HEK293 (cell line): Measurements from ENCODE around the gene HIF3A.

Experiments
- GFI1B ChIP-seq: fragments of 450-650 bp; formaldehyde crosslinking; IDR thresholded peaks from 2 replicates; pipeline ENCODE4 v1.5.1; 2016; ENCODE audit warnings: missing biosample characterization, missing genetic modification characterization
- IKZF3 ChIP-seq: fragments of 450-650 bp; IDR thresholded peaks from 2 replicates; pipeline ENCODE4 v1.5.0; 2018; ENCODE audit warnings: missing biosample characterization, mild to moderate bottlenecking, missing genetic modification characterization, moderate library complexity
- KLF1 ChIP-seq: fragments of 450-650 bp; formaldehyde crosslinking; IDR thresholded peaks from 2 replicates; pipeline ENCODE4 v1.5.1; 2016; ENCODE audit warnings: missing biosample characterization, missing genetic modification characterization
- KLF8 ChIP-seq: fragments of 450-650 bp; formaldehyde crosslinking; IDR thresholded peaks from 2 replicates; pipeline ENCODE4 v1.5.1; 2016; ENCODE audit warnings: missing biosample characterization, missing genetic modification characterization
- OVOL3 ChIP-seq: fragments of 450-650 bp; formaldehyde crosslinking; IDR thresholded peaks from 2 replicates; pipeline ENCODE4 v1.5.1; 2016; ENCODE audit warnings: missing biosample characterization, missing genetic modification characterization
- ZBTB48 ChIP-seq: fragments of 450-650 bp; formaldehyde crosslinking; IDR thresholded peaks from 2 replicates; pipeline ENCODE4 v1.5.1; 2016; ENCODE audit warnings: missing biosample characterization, missing genetic modification characterization
- ZBTB8A ChIP-seq: fragments of 450-650 bp; formaldehyde crosslinking; IDR thresholded peaks from 2 replicates; pipeline ENCODE4 v1.5.1; 2016; ENCODE audit warnings: missing biosample characterization, missing genetic modification characterization
- ZNF112 ChIP-seq: fragments of 450-650 bp; formaldehyde crosslinking; IDR thresholded peaks from 2 replicates; pipeline ENCODE4 v1.5.0; 2017; ENCODE audit warnings: missing biosample characterization, missing genetic modification characterization
- ZNF138 ChIP-seq: fragments of 450-650 bp; formaldehyde crosslinking; IDR thresholded peaks from 2 replicates; pipeline ENCODE4 v1.5.1; 2016; ENCODE audit warnings: missing biosample characterization, missing genetic modification characterization, borderline replicate concordance
- ZNF146 ChIP-seq: fragments of 450-650 bp; formaldehyde crosslinking; IDR thresholded peaks from 2 replicates; pipeline ENCODE4 v1.5.1; 2016; ENCODE audit warnings: missing biosample characterization, missing genetic modification characterization
- ZNF155 ChIP-seq: fragments of 450-650 bp; formaldehyde crosslinking; IDR thresholded peaks from 2 replicates; pipeline ENCODE4 v1.5.1; 2016; ENCODE audit warnings: missing biosample characterization, missing genetic modification characterization
- ZNF248 ChIP-seq: fragments of 450-650 bp; formaldehyde crosslinking; IDR thresholded peaks from 2 replicates; pipeline ENCODE4 v1.5.1; 2017; ENCODE audit warnings: missing biosample characterization, missing genetic modification characterization
- ZNF266 ChIP-seq: fragments of 450-650 bp; formaldehyde crosslinking; IDR thresholded peaks from 2 replicates; pipeline ENCODE4 v1.5.1; 2016; ENCODE audit warnings: missing biosample characterization, missing genetic modification characterization, low read depth
- ZNF354C ChIP-seq: fragments of 450-650 bp; formaldehyde crosslinking; IDR thresholded peaks from 2 replicates; pipeline ENCODE4 v1.5.1; 2016; ENCODE audit warnings: missing biosample characterization, missing genetic modification characterization, low read depth, borderline replicate concordance
- ZNF391 ChIP-seq: fragments of 450-650 bp; formaldehyde crosslinking; IDR thresholded peaks from 2 replicates; pipeline ENCODE4 v1.5.1; 2016; ENCODE audit warnings: low read depth, missing biosample characterization, missing genetic modification characterization, borderline replicate concordance
- ZNF426 ChIP-seq: fragments of 450-650 bp; formaldehyde crosslinking; IDR thresholded peaks from 2 replicates; pipeline ENCODE4 v1.5.1; 2017; ENCODE audit warnings: missing biosample characterization, missing genetic modification characterization, mild to moderate bottlenecking, inconsistent platforms, moderate library complexity
- ZNF555 ChIP-seq: fragments of 450-650 bp; formaldehyde crosslinking; conservative IDR thresholded peaks from 2 replicates; pipeline ENCODE4 v1.5.1; 2017; ENCODE audit warnings: missing biosample characterization, mild to moderate bottlenecking, missing genetic modification characterization, inconsistent platforms
- ZNF571 ChIP-seq: fragments of 450-650 bp; formaldehyde crosslinking; IDR thresholded peaks from 2 replicates; pipeline ENCODE4 v1.5.0; 2017; ENCODE audit warnings: missing biosample characterization, missing genetic modification characterization
- ZNF585B ChIP-seq: fragments of 450-650 bp; formaldehyde crosslinking; IDR thresholded peaks from 2 replicates; pipeline ENCODE4 v1.5.1; 2016; ENCODE audit warnings: missing biosample characterization, missing genetic modification characterization
- ZNF596 ChIP-seq: fragments of 450-650 bp; IDR thresholded peaks from 2 replicates; pipeline ENCODE4 v1.5.0; 2018; ENCODE audit warnings: missing biosample characterization, mild to moderate bottlenecking, missing genetic modification characterization, moderate library complexity
- ZNF701 ChIP-seq: fragments of 450-650 bp; formaldehyde crosslinking; IDR thresholded peaks from 2 replicates; pipeline ENCODE4 v1.5.1; 2016; ENCODE audit warnings: missing biosample characterization, missing genetic modification characterization
- ZNF791 ChIP-seq: fragments of 450-650 bp; formaldehyde crosslinking; IDR thresholded peaks from 2 replicates; pipeline ENCODE4 v1.5.1; 2016; ENCODE audit warnings: missing biosample characterization, missing genetic modification characterization
- ZSCAN16 ChIP-seq: fragments of 450-650 bp; formaldehyde crosslinking; IDR thresholded peaks from 2 replicates; pipeline ENCODE4 v1.5.1; 2016; ENCODE audit warnings: missing biosample characterization, missing genetic modification characterization
- TF ChIP-seq, protein P1 (sequence below): fragments of 450-650 bp; formaldehyde crosslinking; conservative IDR thresholded peaks from 2 replicates; pipeline ENCODE4 v1.5.1; 2016; ENCODE audit warnings: low read depth, missing biosample characterization, missing genetic modification characterization
- TF ChIP-seq, protein P2 (sequence below): fragments of 450-650 bp; formaldehyde crosslinking; IDR thresholded peaks from 2 replicates; pipeline ENCODE4 v1.5.1; 2016; ENCODE audit warnings: missing biosample characterization, missing genetic modification characterization
- TF ChIP-seq, protein P3 (sequence below): fragments of 450-650 bp; formaldehyde crosslinking; IDR thresholded peaks from 2 replicates; pipeline ENCODE4 v1.5.1; 2016; ENCODE audit warnings: missing biosample characterization, missing genetic modification characterization
- TF ChIP-seq, protein P4 (sequence below): fragments of 450-650 bp; formaldehyde crosslinking; IDR thresholded peaks from 2 replicates; pipeline ENCODE4 v1.5.1; 2016; ENCODE audit warnings: missing biosample characterization, missing genetic modification characterization

HIF3A gene

DNA sequence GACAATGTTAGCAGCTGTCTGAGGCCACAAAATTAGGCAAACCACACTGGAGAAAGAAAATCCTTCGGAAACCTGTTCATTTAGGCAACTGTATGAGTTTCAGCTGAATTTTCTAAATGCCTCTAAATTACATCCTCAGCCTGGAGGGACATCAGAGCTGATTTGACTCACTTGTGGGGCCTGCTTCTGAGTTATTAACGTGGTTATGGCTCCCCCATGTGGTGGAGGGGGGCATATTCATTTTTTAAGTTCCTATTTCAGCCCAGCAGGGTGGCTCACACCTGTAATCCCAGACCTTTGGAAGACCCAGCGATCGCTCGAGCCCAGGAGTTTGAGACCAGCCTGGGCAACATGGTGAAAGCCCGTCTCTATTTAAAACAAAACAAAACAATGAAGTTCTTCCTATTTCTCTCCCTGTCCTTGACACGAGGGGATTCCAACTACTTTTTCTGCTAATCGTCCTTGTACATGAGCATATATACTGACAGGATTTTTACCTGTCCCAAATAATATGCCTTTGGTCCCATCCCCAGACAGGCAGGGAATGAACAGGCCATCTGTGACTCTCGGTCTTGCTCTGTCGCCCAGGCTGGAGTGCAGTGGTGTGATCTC lies 31.5 kb upstream of the HIF3A start (continued):
- TF ChIP-seq, protein P1, sequence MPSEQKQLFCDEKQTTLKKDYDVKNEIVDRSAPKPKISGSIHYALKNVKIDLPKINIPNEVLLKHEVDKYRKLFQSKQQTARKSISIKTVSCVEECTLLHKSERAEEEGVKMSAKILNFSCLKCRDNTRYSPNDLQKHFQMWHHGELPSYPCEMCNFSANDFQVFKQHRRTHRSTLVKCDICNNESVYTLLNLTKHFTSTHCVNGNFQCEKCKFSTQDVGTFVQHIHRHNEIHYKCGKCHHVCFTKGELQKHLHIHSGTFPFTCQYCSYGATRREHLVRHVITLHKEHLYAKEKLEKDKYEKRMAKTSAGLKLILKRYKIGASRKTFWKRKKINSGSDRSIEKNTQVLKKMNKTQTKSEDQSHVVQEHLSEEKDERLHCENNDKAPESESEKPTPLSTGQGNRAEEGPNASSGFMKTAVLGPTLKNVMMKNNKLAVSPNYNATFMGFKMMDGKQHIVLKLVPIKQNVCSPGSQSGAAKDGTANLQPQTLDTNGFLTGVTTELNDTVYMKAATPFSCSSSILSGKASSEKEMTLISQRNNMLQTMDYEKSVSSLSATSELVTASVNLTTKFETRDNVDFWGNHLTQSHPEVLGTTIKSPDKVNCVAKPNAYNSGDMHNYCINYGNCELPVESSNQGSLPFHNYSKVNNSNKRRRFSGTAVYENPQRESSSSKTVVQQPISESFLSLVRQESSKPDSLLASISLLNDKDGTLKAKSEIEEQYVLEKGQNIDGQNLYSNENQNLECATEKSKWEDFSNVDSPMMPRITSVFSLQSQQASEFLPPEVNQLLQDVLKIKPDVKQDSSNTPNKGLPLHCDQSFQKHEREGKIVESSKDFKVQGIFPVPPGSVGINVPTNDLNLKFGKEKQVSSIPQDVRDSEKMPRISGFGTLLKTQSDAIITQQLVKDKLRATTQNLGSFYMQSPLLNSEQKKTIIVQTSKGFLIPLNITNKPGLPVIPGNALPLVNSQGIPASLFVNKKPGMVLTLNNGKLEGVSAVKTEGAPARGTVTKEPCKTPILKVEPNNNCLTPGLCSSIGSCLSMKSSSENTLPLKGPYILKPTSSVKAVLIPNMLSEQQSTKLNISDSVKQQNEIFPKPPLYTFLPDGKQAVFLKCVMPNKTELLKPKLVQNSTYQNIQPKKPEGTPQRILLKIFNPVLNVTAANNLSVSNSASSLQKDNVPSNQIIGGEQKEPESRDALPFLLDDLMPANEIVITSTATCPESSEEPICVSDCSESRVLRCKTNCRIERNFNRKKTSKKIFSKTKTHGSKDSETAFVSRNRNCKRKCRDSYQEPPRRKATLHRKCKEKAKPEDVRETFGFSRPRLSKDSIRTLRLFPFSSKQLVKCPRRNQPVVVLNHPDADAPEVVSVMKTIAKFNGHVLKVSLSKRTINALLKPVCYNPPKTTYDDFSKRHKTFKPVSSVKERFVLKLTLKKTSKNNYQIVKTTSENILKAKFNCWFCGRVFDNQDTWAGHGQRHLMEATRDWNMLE (tag by site-specific recombination): no peak
- no peak for TF ChIP-seq ZNF426 (tag by site-specific recombination)
- TF ChIP-seq ZSCAN16: no peak
- no peak for TF ChIP-seq ZNF266 (tag by site-specific recombination)
- no peak for TF ChIP-seq ZNF112 (tag by site-specific recombination)
- TF ChIP-seq ZNF555: no peak
- TF ChIP-seq ZNF701 (tag by site-specific recombination): no peak
- TF ChIP-seq, protein P2, sequence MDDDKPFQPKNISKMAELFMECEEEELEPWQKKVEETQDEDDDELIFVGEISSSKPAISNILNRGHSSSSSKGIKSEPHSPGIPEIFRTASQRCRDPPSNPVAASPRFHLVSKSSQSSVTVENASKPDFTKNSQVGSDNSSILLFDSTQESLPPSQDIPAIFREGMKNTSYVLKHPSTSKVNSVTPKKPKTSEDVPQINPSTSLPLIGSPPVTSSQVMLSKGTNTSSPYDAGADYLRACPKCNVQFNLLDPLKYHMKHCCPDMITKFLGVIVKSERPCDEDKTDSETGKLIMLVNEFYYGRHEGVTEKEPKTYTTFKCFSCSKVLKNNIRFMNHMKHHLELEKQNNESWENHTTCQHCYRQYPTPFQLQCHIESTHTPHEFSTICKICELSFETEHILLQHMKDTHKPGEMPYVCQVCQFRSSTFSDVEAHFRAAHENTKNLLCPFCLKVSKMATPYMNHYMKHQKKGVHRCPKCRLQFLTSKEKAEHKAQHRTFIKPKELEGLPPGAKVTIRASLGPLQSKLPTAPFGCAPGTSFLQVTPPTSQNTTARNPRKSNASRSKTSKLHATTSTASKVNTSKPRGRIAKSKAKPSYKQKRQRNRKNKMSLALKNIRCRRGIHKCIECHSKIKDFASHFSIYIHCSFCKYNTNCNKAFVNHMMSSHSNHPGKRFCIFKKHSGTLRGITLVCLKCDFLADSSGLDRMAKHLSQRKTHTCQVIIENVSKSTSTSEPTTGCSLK (tag by site-specific recombination): no peak
- TF ChIP-seq ZNF155 (tag by site-specific recombination): no peak
- TF ChIP-seq ZNF571 (tag by site-specific recombination): no peak
- TF ChIP-seq ZNF146 (tag by site-specific recombination): no peak
- TF ChIP-seq ZNF791: no peak
- no peak for TF ChIP-seq ZNF138
- TF ChIP-seq ZNF354C (tag by site-specific recombination): no peak
- TF ChIP-seq OVOL3: no peak
- TF ChIP-seq ZNF596: no peak
- TF ChIP-seq, protein P3, sequence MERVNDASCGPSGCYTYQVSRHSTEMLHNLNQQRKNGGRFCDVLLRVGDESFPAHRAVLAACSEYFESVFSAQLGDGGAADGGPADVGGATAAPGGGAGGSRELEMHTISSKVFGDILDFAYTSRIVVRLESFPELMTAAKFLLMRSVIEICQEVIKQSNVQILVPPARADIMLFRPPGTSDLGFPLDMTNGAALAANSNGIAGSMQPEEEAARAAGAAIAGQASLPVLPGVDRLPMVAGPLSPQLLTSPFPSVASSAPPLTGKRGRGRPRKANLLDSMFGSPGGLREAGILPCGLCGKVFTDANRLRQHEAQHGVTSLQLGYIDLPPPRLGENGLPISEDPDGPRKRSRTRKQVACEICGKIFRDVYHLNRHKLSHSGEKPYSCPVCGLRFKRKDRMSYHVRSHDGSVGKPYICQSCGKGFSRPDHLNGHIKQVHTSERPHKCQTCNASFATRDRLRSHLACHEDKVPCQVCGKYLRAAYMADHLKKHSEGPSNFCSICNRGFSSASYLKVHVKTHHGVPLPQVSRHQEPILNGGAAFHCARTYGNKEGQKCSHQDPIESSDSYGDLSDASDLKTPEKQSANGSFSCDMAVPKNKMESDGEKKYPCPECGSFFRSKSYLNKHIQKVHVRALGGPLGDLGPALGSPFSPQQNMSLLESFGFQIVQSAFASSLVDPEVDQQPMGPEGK (tag by site-specific recombination): no peak
- TF ChIP-seq IKZF3: no peak
- no peak for TF ChIP-seq ZBTB48 (tag by site-specific recombination)
- TF ChIP-seq ZBTB8A (tag by site-specific recombination): no peak
- no peak for TF ChIP-seq KLF1 (tag by site-specific recombination)
- TF ChIP-seq ZNF391 (tag by site-specific recombination): no peak
- no peak for TF ChIP-seq GFI1B (tag by site-specific recombination)
- TF ChIP-seq KLF8: no peak
- TF ChIP-seq ZNF585B (tag by site-specific recombination): no peak
- TF ChIP-seq, protein P4, sequence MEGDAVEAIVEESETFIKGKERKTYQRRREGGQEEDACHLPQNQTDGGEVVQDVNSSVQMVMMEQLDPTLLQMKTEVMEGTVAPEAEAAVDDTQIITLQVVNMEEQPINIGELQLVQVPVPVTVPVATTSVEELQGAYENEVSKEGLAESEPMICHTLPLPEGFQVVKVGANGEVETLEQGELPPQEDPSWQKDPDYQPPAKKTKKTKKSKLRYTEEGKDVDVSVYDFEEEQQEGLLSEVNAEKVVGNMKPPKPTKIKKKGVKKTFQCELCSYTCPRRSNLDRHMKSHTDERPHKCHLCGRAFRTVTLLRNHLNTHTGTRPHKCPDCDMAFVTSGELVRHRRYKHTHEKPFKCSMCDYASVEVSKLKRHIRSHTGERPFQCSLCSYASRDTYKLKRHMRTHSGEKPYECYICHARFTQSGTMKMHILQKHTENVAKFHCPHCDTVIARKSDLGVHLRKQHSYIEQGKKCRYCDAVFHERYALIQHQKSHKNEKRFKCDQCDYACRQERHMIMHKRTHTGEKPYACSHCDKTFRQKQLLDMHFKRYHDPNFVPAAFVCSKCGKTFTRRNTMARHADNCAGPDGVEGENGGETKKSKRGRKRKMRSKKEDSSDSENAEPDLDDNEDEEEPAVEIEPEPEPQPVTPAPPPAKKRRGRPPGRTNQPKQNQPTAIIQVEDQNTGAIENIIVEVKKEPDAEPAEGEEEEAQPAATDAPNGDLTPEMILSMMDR (tag by site-specific recombination): peak; percentile 88
- TF ChIP-seq ZNF248 (tag by site-specific recombination): no peak
